Astrocyte (in vitro differentiated cells and primary cell): ENCODE data around the gene FAM98C. TPM values are rescaled to one million over a fixed set of nuclear protein-coding genes. Genes with fewer than 3 reads are reported as not detected.

ENCODE experiments used
- DNase-seq: peaks from one replicate; pipeline ENCODE4 v3.0.0-alpha.2; 2010; ENCODE audit warnings: low read depth
- FAIRE-seq: peaks from 2 replicates; lab custom pipeline; 2011; peaks lifted over from hg19 to GRCh38; lab: Jason Lieb, UNC
- H2AFZ ChIP-seq: 2 replicates; pipeline ENCODE4 v1.6.0; 2012; ENCODE audit warnings: low read depth, low read length, inconsistent platforms
- H3K27ac ChIP-seq: 2 replicates; pipeline ENCODE4 v1.5.1; 2011; ENCODE audit warnings: low read depth, low read length, inconsistent platforms
- H3K27me3 ChIP-seq: 2 replicates; pipeline ENCODE4 v1.6.0; 2011; ENCODE audit warnings: low read length, inconsistent platforms; ENCODE audit not compliant: insufficient read depth
- H3K36me3 ChIP-seq: 2 replicates; pipeline ENCODE4 v1.5.1; 2011; ENCODE audit warnings: low read length, inconsistent platforms; ENCODE audit not compliant: insufficient read depth
- H3K4me1 ChIP-seq: 2 replicates; pipeline ENCODE4 v1.5.1; 2011; ENCODE audit warnings: low read length, inconsistent platforms; ENCODE audit not compliant: insufficient read depth
- H3K4me2 ChIP-seq: 2 replicates; pipeline ENCODE4 v1.6.0; 2012; ENCODE audit warnings: low read length, inconsistent platforms
- H3K4me3 ChIP-seq: 2 replicates; pipeline ENCODE4 v1.5.1; 2011; ENCODE audit warnings: low read depth, mild to moderate bottlenecking, low read length, inconsistent platforms; ENCODE audit not compliant: insufficient read depth
- H3K79me2 ChIP-seq: 2 replicates; pipeline ENCODE4 v1.6.0; 2012; ENCODE audit warnings: mild to moderate bottlenecking, low read length, inconsistent platforms; ENCODE audit not compliant: insufficient read depth
- H3K9ac ChIP-seq: 2 replicates; pipeline ENCODE4 v1.6.0; 2012; ENCODE audit warnings: mild to moderate bottlenecking, low read length, inconsistent platforms
- H3K9me3 ChIP-seq: 2 replicates; pipeline ENCODE4 v1.5.1; 2012; ENCODE audit warnings: low read depth, mild to moderate bottlenecking, low read length, inconsistent platforms; ENCODE audit not compliant: insufficient read depth
- H4K20me1 ChIP-seq: 2 replicates; pipeline ENCODE4 v1.6.0; 2012; ENCODE audit warnings: low read length, inconsistent platforms; ENCODE audit not compliant: insufficient read depth
- H3K27ac Mint-ChIP-seq: one replicate; pipeline ENCODE4 v1.8.0; 2021; ENCODE audit warnings: mild to moderate bottlenecking, mixed read lengths; ENCODE audit not compliant: unreplicated experiment
- H3K27me3 Mint-ChIP-seq: one replicate; pipeline ENCODE4 v1.8.0; 2021; ENCODE audit warnings: low read depth, mixed read lengths; ENCODE audit not compliant: unreplicated experiment
- H3K36me3 Mint-ChIP-seq: one replicate; pipeline ENCODE4 v1.8.0; 2021; ENCODE audit warnings: low read depth, mixed read lengths; ENCODE audit not compliant: unreplicated experiment
- H3K4me1 Mint-ChIP-seq: one replicate; pipeline ENCODE4 v1.8.0; 2021; ENCODE audit warnings: low read depth, mixed read lengths; ENCODE audit not compliant: unreplicated experiment
- H3K4me3 Mint-ChIP-seq: one replicate; pipeline ENCODE4 v1.8.0; 2021; ENCODE audit warnings: mild to moderate bottlenecking, moderate library complexity, mixed read lengths; ENCODE audit not compliant: unreplicated experiment
- H3K9me3 Mint-ChIP-seq: one replicate; pipeline ENCODE4 v1.8.0; 2021; ENCODE audit warnings: mild to moderate bottlenecking, mixed read lengths; ENCODE audit not compliant: unreplicated experiment
- EZH2 ChIP-seq: IDR thresholded peaks from 2 replicates; pipeline ENCODE4 v1.6.1; 2012; ENCODE audit warnings: mild to moderate bottlenecking, low read length, inconsistent platforms; ENCODE audit not compliant: insufficient read depth
- total RNA-seq: library from RNA; stranded (reverse); gene quantifications from 2 replicates; pipeline ENCODE4 v1.2.1, GENCODE V29; 2021
- TF ChIP-seq, protein P1 (sequence below): IDR thresholded peaks from 2 replicates; pipeline ENCODE4 v1.5.1; 2011; ENCODE audit warnings: low read depth, mild to moderate bottlenecking, inconsistent platforms, low read length, moderate library complexity; ENCODE audit not compliant: insufficient read depth

FAM98C gene
- total RNA-seq, 1 donor from 2014 or later = 15.0 TPM

DNA sequence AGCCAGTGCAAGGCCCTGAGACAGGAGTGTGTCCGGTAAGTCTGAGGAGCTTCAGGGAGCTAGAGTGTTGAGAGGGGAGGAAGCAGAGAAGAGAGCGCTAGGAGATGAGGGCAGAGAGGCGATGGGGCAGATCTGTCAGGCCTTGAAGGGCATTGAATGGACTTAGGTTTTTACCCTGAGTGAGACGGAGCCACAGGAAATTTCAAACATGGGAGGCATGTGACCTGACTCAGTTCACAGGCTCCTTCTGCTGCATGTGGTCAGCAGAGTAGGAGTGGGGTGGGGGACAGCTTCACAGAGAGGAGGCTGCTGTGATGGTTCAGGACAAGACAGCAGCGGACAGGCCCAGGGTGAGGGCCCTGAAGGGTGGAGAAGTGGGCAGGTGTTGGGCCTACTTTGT is 2.5 kb upstream of the FAM98C start:
- Histone ChIP-seq H3K4me2 (no peak overlapping the region), H3K9me3 (no peaks in the 10 kb centered on the region), H3K27ac (no peak overlapping the region), H3K27me3 (no peaks in the 10 kb centered on the region), H3K36me3 (no peaks in the 10 kb centered on the region), H3K9ac (no peak overlapping the region), H2AFZ (no peak overlapping the region), H3K79me2 (peaks cover 8% of the 10 kb centered on the region), H4K20me1 (peaks cover 16% of the 10 kb centered on the region), H3K4me1 (peaks cover 4% of the 10 kb centered on the region), H3K4me3 (no peak overlapping the region)
- Mint-ChIP-seq H3K27me3 (peaks cover 7% of the 10 kb centered on the region), H3K4me1 (peaks cover 16% of the 10 kb centered on the region), H3K36me3 (peaks cover 10% of the 10 kb centered on the region), H3K9me3 (peaks cover 3% of the 10 kb centered on the region), H3K4me3 (no peak overlapping the region), H3K27ac (peak overlapping the region; percentile 95)
- no peak for DNase-seq
- no peak for TF ChIP-seq EZH2
- TF ChIP-seq, protein P1, sequence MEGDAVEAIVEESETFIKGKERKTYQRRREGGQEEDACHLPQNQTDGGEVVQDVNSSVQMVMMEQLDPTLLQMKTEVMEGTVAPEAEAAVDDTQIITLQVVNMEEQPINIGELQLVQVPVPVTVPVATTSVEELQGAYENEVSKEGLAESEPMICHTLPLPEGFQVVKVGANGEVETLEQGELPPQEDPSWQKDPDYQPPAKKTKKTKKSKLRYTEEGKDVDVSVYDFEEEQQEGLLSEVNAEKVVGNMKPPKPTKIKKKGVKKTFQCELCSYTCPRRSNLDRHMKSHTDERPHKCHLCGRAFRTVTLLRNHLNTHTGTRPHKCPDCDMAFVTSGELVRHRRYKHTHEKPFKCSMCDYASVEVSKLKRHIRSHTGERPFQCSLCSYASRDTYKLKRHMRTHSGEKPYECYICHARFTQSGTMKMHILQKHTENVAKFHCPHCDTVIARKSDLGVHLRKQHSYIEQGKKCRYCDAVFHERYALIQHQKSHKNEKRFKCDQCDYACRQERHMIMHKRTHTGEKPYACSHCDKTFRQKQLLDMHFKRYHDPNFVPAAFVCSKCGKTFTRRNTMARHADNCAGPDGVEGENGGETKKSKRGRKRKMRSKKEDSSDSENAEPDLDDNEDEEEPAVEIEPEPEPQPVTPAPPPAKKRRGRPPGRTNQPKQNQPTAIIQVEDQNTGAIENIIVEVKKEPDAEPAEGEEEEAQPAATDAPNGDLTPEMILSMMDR = no peak
- no peak for FAIRE-seq

DNA sequence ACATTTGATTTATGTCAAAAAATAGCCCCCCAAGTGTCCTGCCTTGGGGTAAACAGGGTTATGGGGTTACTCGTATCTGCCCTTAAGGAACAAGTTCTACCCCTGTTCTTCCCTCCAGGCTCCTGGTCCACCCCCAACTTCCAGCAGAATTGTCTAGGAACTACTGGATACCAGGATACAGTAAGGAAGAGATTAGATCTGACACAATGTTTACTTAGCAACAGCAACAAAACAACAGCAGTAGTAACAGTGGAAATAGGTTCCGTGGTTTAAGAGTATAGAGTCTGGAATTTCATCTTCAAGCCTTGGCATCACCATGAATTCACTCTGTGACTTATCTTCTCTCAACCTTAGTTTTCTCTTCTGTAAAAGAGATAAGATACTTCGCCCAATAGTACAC is 1.7 kb upstream of the FAM98C start:
- Histone ChIP-seq H3K27ac (no peak overlapping the region), H4K20me1 (peaks cover 15% of the 10 kb centered on the region), H3K4me1 (peaks cover 4% of the 10 kb centered on the region), H3K9me3 (no peaks in the 10 kb centered on the region), H3K79me2 (peaks cover 8% of the 10 kb centered on the region), H3K36me3 (no peaks in the 10 kb centered on the region), H2AFZ (no peak overlapping the region), H3K9ac (no peak overlapping the region), H3K27me3 (no peaks in the 10 kb centered on the region), H3K4me2 (no peak overlapping the region), H3K4me3 (no peak overlapping the region)
- Mint-ChIP-seq H3K9me3 (peaks cover 3% of the 10 kb centered on the region), H3K4me3 (peak overlapping the region; percentile 27), H3K27ac (peak overlapping the region; percentile 19), H3K4me1 (peaks cover 16% of the 10 kb centered on the region), H3K27me3 (peaks cover 7% of the 10 kb centered on the region), H3K36me3 (peaks cover 12% of the 10 kb centered on the region)
- TF ChIP-seq EZH2 = no peak
- TF ChIP-seq, protein P1 = no peak
- DNase-seq = peak; percentile 46
- no peak for FAIRE-seq

DNA sequence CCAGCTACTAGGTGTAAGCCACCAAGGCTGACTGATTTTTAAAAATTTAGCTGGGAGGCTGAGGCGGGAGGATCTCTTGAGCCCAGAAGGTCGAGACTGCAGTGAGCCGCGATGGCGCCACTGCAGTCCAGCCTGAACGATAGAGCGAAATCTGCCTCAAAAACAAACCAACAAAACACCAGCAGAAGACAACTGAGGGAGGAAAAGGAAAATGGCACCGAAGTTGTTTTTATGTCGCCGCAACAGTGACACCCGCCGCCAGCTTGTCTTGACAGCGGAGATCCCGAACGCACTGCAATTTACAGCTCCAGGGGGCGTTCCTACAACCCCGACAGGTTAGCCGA is 298 bp upstream of the FAM98C start:
- Histone ChIP-seq H4K20me1 (peaks cover 3% of the 10 kb centered on the region), H3K9me3 (no peaks in the 10 kb centered on the region), H3K4me2 (peak overlapping the region; percentile 98), H2AFZ (peak overlapping the region; percentile 76), H3K9ac (peak overlapping the region; percentile 57), H3K4me3 (peak overlapping the region; percentile 56), H3K79me2 (peaks cover 8% of the 10 kb centered on the region), H3K36me3 (no peaks in the 10 kb centered on the region), H3K4me1 (peaks cover 4% of the 10 kb centered on the region), H3K27ac (no peak overlapping the region), H3K27me3 (no peaks in the 10 kb centered on the region)
- Mint-ChIP-seq H3K27me3 (no peaks in the 10 kb centered on the region), H3K36me3 (peaks cover 6% of the 10 kb centered on the region), H3K4me1 (peaks cover 16% of the 10 kb centered on the region), H3K9me3 (no peaks in the 10 kb centered on the region), H3K4me3 (peak overlapping the region; percentile 77), H3K27ac (no peak overlapping the region)
- DNase-seq (no peak), FAIRE-seq (no peak)
- TF ChIP-seq, protein P1 = no peak
- no peak for TF ChIP-seq EZH2
